Activated gamma-delta T cell treated with Interleukin-2 at 50 U/mL for 16 hours (primary cell): ENCODE data around the gene TBC1D2.
"Not testable (repeated sequence)": the region's sequence is repeated elsewhere in the genome, so short reads cannot be mapped to it uniquely, and the experiment has no call there.

Experiments used
- DNase-seq: peaks from one replicate; pipeline ENCODE4 v3.0.0-alpha.2; 2020

TBC1D2 gene

GRCh38 chr9:98185021-98185567 is 70.4 kb downstream of the TBC1D2 start:
- no peak for DNase-seq

GRCh38 chr9:98184326-98184725 is 71.1 kb downstream of the TBC1D2 start:
- DNase-seq, result no peak

DNA sequence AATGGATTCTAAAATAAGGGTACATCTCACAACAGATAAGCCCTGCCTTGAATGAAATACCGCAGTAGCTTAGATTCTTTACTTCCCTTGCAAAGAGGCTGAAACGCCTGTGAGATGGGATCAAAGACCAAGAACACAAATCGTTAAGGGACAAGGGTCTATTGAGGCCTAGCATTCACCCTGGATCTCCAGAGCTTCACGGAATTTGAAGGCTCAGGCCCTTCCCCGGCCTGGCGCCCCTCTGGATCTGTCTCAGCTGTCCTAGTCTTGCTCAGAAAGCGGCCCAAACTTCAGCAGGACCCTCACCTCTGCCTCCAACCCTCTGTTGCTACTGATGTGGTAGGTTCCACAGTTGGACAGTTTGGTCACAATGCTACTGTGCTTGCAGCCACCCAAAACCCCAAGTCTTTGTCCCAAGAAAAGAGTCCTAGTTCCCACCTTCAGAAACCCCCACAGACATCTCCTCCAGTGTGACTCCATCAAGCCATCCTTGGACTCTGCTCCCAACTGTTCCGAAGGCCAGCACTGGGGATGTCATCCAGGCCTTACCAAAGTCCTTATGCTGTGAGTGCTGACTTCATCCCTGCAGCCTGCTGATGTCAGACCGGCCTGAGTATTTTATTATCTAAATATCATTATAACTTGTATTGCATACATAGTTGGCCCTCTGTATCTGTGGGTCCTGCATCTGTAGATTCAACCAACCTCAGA is 72.4 kb downstream of the TBC1D2 start:
- DNase-seq, result no peak

DNA sequence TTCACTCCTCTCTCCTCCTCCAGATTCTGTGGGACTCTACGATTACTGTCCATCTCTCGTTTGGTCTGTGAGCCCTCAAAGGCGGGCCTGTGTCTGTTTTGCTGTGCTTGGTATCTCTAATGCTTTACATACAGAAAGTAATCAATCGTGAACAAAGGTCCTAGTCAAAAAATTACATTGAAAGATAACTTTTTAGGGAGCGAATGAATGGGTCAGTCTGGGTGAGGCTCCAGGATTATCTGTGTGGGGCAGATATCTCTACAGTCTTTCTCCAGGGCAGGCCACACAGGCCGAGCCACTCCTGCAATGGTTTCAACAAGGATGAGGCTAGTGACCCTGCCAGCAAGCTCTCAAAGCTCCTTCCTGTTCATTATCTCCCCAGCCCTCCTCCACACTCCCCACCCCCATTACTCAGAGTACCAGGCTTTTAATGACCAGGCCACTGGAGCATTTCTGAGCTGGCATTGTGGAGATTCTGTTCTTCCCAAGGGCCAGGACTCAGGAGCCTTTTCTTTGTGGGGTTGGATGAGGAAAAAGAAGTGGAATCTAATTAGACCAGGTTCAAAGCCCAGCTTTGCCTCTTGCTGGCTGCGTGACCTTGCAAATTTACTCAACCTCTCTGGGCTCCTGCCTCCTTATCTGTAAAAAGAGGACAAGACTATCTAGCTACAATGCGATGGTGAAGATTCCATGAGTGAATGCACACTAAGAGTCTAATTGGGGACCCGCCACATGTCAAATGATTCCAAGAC is 73.2 kb downstream of the TBC1D2 start:
- DNase-seq, result no peak

DNA sequence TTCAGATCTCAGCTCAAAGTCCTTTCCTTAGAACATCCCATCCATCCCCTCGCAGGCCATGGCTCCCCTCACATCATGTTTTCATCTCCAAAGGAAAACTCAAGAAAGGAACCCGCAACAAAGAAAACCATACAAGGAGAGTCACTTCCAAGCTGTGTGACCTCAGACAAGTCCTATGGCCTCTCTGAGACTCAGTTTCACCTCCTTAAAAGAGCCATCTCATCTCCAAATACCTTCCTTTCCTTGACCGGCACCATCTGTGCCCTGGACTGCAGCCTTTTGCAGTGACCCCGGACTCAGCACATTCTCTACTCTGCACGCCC is 73.7 kb downstream of the TBC1D2 start:
- DNase-seq, result no peak

GRCh38 chr9:98180996-98181395 is 74.5 kb downstream of the TBC1D2 start:
- no peak for DNase-seq

- no peak for DNase-seq
Observed at GRCh38 chr9:98178874-98179850, 76.3 kb downstream of the TBC1D2 start.

- no peak for DNase-seq
Observed at GRCh38 chr9:98176391-98177259, 78.8 kb downstream of the TBC1D2 start.

- DNase-seq, result no peak
Observed at GRCh38 chr9:98175762-98176161, 79.7 kb downstream of the TBC1D2 start.

GRCh38 chr9:98175028-98175569 is 80.3 kb downstream of the TBC1D2 start:
- DNase-seq, result no peak

DNA sequence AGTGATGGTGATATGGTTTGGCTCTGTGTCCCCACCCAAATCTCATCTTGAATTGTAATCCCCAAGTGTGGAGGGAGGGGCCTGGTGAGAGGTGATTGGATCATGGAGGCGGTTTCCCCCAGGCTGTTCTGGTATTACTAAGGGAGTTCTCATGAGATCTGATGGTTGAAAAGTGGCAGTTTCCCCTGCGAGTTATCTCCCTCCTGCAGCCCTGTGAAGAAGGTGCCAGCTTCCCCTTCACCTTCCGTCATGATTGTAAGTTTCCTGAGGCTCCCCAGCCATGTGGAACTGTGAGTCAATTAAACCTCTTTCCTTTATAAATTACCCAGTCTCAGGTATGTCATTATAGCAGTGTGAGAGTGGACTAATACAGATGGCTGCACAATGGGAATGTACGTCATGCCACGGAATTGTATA is 80.9 kb downstream of the TBC1D2 start:
- DNase-seq, result not testable (repeated sequence)

- no peak for DNase-seq
Observed at GRCh38 chr9:98173181-98173580, 82.3 kb downstream of the TBC1D2 start.

GRCh38 chr9:98172604-98173003 is 82.8 kb downstream of the TBC1D2 start:
- DNase-seq, result no peak

- DNase-seq, result no peak
Observed at GRCh38 chr9:98171176-98171925, 84.1 kb downstream of the TBC1D2 start.

GRCh38 chr9:98168941-98169488 is 86.4 kb downstream of the TBC1D2 start:
- DNase-seq, result peak; percentile 28

GRCh38 chr9:98168153-98168780 is 87.2 kb downstream of the TBC1D2 start:
- no peak for DNase-seq

GRCh38 chr9:98164912-98165311 is 90.5 kb downstream of the TBC1D2 start:
- no peak for DNase-seq

GRCh38 chr9:98162613-98163012 is 92.8 kb downstream of the TBC1D2 start:
- no peak for DNase-seq

GRCh38 chr9:98161851-98162250 is 93.6 kb downstream of the TBC1D2 start:
- DNase-seq, result no peak

DNA sequence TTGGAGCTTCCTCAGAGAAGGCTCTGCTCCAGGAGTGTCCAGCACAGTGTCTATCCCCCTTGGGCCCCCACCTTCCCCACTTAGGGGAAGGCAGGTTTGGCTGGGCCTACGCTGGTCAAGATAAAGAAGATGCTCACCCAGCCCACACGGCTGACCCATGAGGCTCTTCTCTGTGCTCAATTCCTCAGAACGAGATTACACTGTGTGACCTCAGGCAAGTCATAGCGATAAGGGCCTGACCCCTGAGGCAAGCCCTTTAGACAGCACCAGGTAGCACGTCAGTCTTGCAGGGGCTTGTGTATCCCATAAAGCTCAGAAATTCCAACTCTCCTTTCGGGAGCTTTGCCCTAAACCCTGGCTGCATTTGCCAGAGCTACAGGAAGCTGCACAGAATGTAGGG is 95.7 kb downstream of the TBC1D2 start:
- DNase-seq, result no peak
